ENCODE measurements around the gene CFDP1. TPM values are rescaled to one million over a fixed set of nuclear protein-coding genes. Genes with fewer than 3 reads are reported as not detected.

CFDP1 gene
- total and polyA plus RNA-seq, 12 donors = 40.6 to 129 (median 61.4) TPM

DNA sequence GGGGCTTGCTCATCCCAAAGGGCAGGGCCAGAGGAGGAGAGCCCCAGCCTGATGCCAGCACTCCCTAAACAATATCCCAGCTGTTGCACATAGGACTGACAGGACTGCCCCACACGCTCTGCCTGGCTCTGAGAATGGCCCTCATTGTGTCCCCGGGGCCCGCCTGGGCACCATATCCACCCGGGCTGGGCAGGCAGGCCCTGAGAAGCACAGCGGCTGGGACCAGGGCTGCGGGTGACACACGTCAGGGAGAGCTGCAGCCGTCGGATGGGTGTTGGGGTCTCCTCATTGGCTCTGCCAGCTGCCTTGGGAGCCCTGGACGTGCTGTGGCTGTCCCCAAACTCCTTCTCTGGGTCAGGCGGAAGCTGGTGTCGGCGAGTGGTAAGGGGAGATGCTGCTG, 186.1 kb downstream of the CFDP1 start:
- H3K4me1 ChIP-seq (replicated peaks in 1 of 2) = peaks cover 35 to 84% of the 10 kb centered on the region in 2 donors
- 81 to 88% (median 88%) methylated on average over 8 to 13 of the region's 13 CpGs; no CpG with 5 or more reads in 1 of the 4 donors for WGBS, 4 donors
- TF ChIP-seq, protein P1, sequence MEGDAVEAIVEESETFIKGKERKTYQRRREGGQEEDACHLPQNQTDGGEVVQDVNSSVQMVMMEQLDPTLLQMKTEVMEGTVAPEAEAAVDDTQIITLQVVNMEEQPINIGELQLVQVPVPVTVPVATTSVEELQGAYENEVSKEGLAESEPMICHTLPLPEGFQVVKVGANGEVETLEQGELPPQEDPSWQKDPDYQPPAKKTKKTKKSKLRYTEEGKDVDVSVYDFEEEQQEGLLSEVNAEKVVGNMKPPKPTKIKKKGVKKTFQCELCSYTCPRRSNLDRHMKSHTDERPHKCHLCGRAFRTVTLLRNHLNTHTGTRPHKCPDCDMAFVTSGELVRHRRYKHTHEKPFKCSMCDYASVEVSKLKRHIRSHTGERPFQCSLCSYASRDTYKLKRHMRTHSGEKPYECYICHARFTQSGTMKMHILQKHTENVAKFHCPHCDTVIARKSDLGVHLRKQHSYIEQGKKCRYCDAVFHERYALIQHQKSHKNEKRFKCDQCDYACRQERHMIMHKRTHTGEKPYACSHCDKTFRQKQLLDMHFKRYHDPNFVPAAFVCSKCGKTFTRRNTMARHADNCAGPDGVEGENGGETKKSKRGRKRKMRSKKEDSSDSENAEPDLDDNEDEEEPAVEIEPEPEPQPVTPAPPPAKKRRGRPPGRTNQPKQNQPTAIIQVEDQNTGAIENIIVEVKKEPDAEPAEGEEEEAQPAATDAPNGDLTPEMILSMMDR (IDR thresholded peaks at IDR 0.05) = no peak
- no peak for TF ChIP-seq POLR2A (IDR thresholded peaks at IDR 0.05)
- no peaks in the 10 kb centered on the region for H3K27me3 ChIP-seq
- H3K36me3 ChIP-seq (replicated peaks in 1 of 2) = peaks cover 0 to 6% of the 10 kb centered on the region in 2 donors
- no peaks in the 10 kb centered on the region for H3K9me3 ChIP-seq (replicated peaks in 1 of 3)
- peak in 1 of 7 donors; percentile 6 for DNase-seq
- H3K27ac ChIP-seq = peak overlapping the region in 3 of 5 donors; percentile 18 to 96 (median 94)
- H3K4me3 ChIP-seq = no peak overlapping the region
- intact Hi-C loops (cut with DNase I) = no loop called here

DNA sequence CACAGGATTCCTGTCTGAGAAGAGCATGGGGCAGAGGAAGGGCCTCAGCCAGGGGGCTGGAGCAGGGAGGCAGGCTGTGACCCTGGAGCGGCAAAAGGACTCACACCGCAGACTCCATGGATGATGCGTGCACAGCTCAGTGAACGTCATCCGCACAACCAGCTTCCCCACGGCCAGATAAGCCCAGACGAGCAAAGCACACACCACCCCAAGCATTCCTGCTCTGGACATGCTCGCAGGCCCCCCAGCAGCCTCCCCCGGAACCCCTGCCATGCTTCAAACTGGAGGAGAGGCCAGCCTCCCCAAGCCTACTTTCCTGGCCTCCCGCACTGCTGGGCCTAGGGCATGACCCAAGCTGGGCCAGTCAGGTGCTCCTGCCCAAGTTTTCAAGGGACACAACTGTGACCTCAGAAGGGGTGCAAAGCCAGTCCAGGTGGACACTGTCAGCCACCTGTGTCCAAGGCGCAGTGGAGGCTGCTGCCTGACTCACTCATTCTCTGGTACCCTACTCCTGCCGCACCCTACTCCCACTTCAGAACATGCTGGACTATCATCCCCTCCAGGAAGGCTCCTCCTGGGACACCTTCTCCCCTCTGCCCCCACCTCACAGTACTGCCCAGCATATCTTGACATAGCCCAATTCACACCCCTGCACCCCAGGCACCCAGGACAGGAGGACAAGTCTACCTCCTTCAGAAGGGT, 186.6 kb downstream of the CFDP1 start:
- peak in 1 of 7 donors; percentile 8 for DNase-seq
- 75 to 87% (median 82%) methylated on average over 4 to 12 of the region's 12 CpGs for WGBS, 4 donors
- Histone ChIP-seq H3K4me1 (replicated peaks in 1 of 2) (peaks cover 29 to 78% of the 10 kb centered on the region in 2 donors), H3K27ac (peak overlapping the region in 3 of 5 donors; percentile 78 to 96 (median 94)), H3K4me3 (no peak overlapping the region), H3K9me3 (replicated peaks in 1 of 3) (no peaks in the 10 kb centered on the region), H3K36me3 (replicated peaks in 1 of 2) (peaks cover 0 to 12% of the 10 kb centered on the region in 2 donors), H3K27me3 (no peaks in the 10 kb centered on the region)
- TF ChIP-seq POLR2A (IDR thresholded peaks at IDR 0.05) = no peak
- TF ChIP-seq, protein P1 (IDR thresholded peaks at IDR 0.05) = no peak
- intact Hi-C loops (cut with DNase I) = no loop called here

DNA sequence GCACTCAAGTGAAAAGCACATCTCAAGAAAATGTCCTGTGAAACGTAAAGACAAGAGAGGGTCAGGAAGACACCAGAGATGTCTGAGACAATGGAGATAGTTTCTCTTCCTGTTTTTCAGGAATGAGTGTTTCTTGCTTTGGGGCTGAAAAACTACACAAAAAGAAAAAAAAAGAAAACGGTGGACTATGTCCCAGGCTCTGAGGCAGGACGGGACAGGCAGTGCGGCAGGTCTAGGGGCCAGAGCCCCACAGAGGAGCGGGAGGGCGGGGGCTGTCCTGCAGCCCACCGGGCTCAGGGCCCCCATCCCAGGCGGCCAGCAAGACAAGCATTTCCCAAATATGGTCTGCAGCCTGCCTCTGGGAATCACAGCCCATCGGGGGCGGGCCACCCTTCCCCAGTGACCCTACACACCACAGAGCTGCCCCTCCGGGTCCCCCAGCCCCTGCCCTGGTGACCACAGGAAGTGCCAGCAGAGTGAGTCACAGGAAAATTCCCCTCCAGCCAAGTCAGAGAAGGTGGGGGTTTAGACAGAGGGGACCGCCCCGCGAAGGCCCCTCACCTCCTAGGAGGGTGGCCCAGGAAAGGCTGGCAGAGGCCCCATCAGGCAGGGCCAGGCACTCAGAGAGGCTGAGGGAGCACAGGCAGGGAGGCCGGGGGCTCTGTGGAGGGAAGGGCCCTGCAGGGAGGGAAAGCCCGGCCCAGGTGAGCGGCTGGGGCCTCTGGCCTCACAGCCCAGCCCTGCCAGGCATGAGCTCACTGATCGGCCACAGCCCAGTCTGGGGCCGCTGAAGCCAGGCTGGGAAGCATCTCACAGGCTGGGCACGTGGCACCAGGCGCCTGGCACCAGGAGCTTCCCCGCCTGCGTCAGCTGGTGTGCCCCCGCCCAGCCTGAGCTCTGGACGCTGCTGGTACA, 188.2 kb downstream of the CFDP1 start:
- peak; percentile 71 to 96 (median 85) for DNase-seq
- intact Hi-C loops (cut with DNase I) = no loop called here
- H3K36me3 ChIP-seq (replicated peaks in 1 of 2) = peaks cover 0 to 21% of the 10 kb centered on the region in 2 donors
- H3K4me1 ChIP-seq (replicated peaks in 1 of 2) = peaks cover 26 to 71% of the 10 kb centered on the region in 2 donors
- no peaks in the 10 kb centered on the region for H3K9me3 ChIP-seq (replicated peaks in 1 of 3)
- WGBS, 4 donors = 32 to 42% (median 33%) methylated on average over 11 to 25 of the region's 25 CpGs
- no peak overlapping the region for H3K4me3 ChIP-seq
- peak overlapping the region in 4 of 5 donors; percentile 75 to 96 (median 86) for H3K27ac ChIP-seq
- peak; percentile 21 to 57 for TF ChIP-seq POLR2A (IDR thresholded peaks at IDR 0.05)
- TF ChIP-seq, protein P1 (IDR thresholded peaks at IDR 0.05) = no peak
- no peaks in the 10 kb centered on the region for H3K27me3 ChIP-seq

DNA sequence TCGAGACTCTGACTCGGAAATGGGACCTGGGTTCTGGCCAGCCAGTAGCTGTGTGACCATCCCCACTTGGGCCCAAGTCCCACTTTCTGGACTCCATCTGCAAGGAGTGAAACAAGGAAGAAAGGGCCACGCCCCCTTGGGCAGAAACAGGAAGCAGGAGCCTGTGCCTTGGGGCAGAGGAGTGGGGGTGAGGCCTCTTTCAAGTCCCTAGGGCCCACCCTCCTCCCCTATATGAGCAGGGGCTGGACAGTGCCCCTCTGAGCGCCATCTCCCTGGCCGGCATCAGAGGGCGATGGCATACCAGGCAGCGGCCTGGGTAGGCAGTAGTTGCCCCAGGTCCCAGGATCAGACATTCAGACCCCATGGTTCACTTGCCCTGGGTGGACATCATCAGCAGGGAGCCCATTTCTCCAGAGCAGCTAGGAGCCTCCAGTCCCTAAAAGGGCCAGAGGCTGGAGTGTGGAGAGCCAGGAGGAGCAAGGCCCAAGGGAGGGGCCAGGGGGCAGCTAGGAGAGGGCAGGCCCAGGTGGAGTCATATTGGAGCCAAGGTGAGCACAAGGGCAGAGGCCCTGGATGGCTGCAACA, 189.0 kb downstream of the CFDP1 start:
- DNase-seq = peak in 3 of 7 donors; percentile 49 to 60 (median 57)
- H3K4me1 ChIP-seq (replicated peaks in 1 of 2) = peaks cover 27 to 68% of the 10 kb centered on the region in 2 donors
- H3K27me3 ChIP-seq = no peaks in the 10 kb centered on the region
- 43 to 81% (median 69%) methylated on average over 2 to 7 of the region's 7 CpGs for WGBS, 4 donors
- H3K36me3 ChIP-seq (replicated peaks in 1 of 2) = peaks cover 0 to 21% of the 10 kb centered on the region in 2 donors
- no peaks in the 10 kb centered on the region for H3K9me3 ChIP-seq (replicated peaks in 1 of 3)
- intact Hi-C loops (cut with DNase I) = no loop called here
- peak overlapping the region in 4 of 5 donors; percentile 75 to 96 (median 86) for H3K27ac ChIP-seq
- no peak for TF ChIP-seq POLR2A (IDR thresholded peaks at IDR 0.05)
- TF ChIP-seq, protein P1 (IDR thresholded peaks at IDR 0.05) = no peak
- no peak overlapping the region for H3K4me3 ChIP-seq

Data from adrenal gland (tissue), 12 donors.